Measurements from ENCODE around the gene MZF1.
"Not testable (repeated sequence)": the region's sequence is repeated elsewhere in the genome, so short reads cannot be mapped to it uniquely, and the experiment has no call there.

Gene MZF1

DNA sequence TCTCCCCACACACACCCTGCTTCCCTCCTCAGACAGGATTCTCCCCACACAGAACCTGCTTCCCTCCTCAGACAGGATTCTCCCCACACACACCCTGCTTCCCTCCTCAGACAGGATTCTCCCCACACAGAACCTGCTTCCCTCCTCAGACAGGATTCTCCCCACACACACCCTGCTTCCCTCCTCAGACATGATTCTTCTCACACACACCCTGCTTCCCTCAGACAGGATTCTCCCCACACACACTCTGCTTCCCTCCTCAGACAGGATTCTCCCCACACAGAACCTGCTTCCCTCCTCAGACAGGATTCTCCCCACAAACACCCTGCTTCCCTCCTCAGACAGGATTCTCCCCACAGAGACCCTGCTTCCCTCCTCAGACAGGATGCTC is 34.0 kb downstream of the MZF1 start:
- DNase-seq (ENCODE audit: low read depth), result not testable (repeated sequence)

DNA sequence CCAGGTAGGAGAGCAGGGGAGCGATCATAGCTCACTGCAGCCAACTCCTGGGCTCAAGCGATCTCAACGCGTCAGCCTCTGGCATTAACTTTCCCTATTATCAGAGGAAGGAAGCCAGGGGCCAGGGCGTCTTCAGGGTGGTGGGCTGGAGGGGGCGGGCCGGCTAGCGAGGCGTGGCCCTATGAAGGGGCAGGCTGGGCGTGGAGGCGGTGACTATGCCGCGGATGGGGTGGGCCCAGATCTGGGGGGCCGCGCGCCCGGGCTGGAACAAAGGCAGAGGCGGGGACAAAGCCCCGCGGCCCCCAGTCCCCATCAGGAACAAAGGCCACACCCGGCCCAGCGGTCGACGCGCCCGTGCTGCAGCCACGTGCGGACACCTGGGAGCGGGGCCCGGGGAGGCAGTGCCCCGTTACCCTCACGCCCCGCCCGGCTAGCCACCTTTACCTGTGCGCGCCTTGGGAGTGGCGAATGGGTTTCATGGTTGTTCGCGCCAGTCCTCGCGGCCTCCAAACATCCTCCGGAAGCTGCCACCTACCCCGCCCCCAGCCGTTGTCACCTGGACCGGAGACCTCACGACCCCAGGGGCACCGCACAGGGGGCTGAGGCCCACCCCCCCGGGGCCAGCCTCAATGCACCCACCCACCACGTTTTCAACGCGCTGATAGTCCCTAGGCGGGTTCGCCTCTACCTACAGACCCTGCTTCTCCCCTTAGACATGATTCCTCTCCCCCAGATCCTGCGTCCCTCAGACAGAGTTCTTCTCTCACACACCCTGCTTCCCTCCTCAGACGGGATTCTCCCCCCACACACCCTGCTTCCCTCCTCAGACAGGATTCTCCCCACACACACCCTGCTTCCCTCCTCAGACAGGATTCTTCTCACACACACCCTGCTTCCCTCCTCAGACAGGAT is 34.6 kb downstream of the MZF1 start:
- DNase-seq (ENCODE audit: low read depth), result no peak

DNA sequence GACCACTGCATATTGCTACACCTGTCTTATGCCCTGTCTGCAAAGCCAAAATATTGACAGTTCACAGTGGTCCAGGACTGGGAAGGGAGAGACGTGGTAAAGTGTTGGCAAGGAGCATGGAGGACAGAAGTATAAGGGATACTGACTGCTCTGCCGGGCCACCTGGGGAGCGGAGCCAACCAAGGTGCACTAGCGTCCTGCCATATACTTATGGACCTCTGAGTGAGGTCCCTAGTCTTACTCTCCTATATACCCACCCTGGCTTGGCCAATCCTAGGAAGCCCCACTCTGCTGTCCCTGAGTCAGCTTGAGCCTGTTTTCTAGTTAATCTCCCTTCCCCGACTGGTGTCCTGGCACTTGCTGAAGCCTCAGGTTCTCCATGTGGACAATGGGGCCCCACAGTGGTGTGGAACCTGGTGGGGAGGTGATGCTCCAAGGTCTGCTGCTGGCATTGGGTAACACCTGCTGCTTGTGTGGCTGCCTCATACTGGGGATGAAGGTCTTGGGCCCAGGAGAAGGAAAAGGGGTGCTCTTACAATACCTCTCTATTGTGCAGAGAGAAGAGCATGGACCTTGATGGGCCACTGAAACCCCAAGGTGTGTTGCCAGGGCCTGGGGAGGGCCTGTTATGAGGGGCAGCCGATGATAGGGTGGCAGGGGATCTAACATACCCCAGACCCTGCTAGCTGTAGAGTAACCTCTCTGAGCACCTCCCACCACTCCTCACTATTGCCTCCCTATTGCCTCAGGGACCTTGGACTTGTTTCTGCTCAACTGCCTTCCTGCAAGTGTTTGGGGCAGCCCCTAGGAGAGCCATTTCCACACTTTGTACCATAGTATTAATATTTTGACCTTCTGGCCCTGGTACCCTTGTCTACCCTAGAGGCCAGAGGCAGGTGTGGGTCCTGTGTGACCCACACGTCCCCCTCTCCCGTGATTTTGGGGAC is 36.0 kb downstream of the MZF1 start:
- no peak for DNase-seq (ENCODE audit: low read depth)

DNA sequence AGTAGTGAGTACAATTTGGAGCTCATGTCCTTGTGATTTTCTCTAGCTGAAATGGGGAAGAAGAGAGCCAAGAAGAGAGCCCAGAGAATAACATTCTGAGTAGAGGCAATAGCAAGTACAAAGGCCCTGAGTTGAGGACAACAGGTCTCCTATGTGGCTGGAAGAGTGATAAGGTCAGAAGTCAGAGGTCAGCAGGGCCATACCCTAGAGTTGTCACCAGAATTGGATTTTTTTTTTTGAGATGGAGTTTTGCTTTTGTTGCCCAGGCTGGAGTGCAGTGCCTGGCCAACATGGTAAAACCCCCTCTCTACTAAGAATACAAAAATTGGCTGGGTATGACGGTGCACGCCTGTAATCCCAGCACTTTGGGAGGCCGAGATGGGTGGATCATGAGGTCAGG is 37.3 kb downstream of the MZF1 start:
- DNase-seq (ENCODE audit: low read depth), result no peak

DNA sequence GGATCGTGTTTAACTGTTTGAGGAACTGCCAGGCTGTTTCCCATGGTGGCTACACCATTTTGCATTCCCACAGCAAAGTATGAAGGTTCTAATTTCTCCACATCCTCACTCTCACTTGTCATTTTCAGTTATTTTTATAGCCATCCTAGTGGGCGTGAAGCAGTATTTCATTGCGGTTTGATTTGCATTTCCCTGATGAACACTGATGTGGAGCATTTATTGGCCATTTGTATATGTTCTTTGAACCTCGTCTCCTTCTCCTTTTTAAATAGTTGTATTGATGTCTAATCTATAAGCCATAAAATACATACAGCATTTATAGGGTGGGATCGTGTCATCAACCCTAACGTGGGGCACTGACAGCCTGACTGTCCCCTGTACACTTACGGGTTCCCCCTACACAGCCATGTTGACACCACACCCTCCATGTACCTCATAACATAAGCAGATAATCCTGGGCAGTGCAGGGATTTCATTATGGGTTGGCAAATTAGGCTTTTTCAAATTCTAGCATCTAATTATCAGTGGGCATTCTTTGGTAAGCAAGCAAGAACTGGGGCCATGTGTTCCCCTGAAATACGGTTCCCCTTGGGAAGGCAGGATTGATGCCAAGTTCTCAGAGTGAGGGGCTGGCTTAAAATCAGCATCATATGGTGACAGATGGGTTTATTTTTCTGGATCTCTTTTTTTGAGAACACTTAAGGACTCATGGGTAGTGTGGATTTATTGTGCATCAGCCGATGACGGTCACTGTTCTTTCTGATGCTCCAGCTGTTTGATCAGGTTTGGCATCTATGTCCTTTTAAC is 41.9 kb downstream of the MZF1 start:
- no peak for DNase-seq (ENCODE audit: low read depth)

DNA sequence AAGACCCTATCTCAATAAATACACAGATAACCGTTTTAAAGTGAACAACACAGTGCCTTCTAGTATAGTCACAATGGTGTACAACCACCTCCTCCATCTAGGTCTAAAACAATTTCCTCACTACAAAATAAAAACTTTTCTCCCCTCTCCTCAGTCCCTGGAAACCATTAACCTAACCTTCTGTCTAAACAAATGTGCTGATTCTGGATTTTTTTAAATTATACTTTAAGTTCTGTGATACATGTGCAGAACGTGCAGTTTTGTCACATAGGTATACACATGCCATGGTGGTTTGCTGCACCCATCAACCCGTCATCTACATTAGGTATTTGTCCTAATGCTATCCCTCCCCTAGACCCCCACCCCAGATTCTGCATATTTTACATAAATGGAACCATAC is 43.7 kb downstream of the MZF1 start:
- DNase-seq (ENCODE audit: low read depth), result no peak

DNA sequence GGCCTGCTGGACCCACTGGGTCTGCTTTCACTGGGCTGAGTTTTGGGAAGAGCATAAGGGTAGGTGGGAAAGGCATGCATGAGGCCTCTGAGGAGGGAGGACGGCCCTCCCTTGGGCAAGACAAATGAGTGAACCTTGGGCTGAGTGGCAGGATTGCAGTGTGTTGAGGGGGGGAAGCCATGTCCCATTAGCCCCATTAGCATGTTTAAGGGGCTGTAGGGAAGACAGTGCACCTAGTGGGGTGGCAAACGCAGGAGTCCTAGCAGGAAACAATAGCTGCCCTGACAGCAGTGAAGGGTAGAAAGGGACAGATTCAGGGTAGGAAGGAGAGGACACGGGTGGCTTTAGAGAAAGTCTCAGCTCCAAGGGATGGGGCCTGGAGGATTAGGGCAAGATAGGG is 50.4 kb downstream of the MZF1 start:
- DNase-seq (ENCODE audit: low read depth), result no peak

DNA sequence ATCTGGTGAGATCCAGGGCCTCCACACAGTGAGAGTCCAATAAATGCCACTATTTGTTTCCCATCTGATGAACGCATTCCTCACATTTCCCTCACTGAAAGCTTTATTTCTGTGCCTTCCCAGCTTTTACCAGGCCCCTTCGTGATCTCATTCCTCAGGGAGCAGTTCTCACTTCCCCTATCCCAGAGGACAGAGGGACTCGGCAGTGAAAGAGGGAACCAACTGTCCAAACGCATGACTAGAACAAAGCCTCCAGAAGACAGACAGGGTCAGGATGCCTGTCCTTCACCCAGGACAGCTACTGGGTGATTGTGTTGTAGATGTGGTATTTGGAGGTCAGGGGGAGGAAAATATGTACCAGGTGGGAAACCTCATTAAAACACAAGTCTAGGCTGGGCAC is 51.5 kb downstream of the MZF1 start:
- DNase-seq (ENCODE audit: low read depth), result no peak

DNA sequence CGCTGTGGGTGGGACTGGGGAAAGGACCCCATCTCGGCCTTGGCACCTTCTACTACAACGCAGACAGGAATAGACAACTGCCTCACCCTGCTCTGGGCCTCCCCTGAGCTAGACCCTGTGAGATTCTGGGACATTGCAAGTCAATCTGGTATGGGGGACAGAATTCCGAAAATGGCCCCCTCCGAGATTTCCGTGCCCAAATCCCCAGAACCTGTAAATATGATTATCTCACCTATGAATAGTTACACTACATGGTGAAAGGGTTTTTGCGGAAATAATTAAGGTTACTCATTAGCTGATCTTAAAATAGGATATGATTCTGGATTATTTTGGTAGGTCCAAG is 52.9 kb downstream of the MZF1 start:
- DNase-seq (ENCODE audit: low read depth), result no peak

DNA sequence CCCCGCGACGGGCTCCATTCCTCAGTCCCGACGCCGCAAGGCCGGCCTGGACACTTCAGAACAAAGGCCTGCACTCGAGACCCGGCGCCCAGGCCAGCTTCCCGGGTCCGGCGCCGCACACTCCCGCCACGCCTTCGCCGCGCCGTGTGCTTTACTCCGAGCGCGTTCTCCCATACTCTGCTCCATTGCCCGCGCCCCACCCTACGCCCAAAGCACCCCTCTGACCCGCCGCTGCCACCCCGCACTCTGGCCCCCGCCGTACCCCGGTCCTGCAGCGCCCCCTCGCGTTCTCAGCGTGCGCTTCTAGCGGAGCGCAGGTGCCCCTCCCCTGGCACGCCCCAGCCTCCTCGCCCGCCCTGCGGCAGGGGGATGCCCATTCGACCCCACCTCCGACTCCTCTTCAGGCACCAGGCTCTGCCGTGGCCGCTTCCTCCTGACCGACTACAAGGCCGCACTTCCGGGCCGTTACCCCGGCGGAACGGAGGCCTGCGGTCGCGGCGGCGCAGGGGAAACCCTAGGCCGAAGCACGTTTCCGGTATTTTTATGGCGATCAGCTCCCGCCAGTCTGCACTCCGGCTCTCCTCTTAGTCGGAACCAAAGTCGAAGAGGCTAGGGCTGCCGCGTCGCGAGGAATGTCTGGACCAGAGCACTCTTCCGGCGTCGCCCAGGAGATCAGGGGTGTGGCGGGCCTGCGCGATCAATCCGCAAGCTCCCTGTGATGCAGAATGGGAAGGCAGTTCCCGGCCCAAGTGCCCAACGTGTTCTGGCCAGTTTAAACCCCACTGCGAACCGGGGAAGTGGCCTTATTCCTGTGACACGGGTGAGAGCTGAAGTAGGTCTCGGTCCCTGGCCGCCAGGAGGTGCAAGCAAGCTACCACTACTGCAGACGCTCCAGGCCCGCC is 53.5 kb downstream of the MZF1 start, which contains the start of gene ZBTB45:
Gene ZBTB45 (minus strand): TSS at position 456 of the 902 bp plus-strand sequence. CDS start 2,137 bp downstream, outside the sequence.
- peak; percentile 86 for DNase-seq (ENCODE audit: low read depth)

DNA sequence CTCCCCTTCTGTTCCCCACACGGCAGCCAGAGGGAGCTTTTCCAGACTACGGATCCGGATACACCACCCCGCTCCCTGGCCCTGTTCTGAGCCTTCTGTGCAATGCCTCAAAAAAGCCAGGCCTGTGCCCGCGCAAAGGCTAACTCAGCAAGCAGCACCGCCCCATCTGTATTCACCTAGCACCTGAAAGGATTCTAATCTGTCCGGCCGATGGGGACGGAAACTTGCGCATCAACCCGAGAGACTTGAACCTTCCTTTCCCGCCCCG is 54.1 kb downstream of the MZF1 start:
- peak; percentile 42 for DNase-seq (ENCODE audit: low read depth)

DNA sequence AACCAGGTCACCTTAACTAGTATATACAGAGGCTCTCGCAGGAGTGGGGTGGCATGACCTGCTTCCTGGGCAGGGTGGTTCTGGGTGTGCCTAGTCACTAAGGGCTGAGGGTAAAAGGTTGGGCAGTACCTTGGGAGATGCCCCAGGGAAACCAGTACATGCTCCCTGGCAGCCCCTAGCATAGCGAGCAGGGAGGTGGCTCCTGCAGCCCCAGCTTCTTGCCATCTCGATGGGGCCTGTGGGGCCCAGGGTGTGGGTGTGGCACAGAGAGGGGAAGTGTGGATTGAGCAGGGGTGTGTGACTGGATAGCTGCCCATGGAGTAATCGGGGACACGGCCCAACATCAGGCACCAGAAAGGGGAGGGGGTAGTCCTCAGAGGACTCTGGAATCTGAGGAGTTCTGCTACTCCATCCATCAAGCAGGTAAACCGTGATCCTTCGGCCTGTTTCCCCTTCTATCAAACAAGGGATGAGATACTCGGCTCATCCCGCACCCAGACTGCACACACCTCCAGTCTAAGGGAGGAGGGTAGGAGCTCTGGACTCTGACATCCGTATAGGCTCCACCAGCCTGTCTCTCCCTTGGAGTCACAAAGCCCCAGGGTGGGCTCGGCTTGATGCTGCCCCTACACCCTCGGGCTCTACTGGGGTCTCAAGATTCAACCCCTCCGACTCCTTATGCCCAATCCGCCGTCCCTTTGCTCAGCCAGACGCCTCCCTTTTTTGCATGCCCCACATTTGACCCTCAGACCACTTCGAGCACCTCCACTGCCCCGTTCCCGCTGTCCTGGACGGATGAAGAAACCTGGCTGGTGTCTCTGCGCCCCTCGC is 54.7 kb downstream of the MZF1 start:
- DNase-seq (ENCODE audit: low read depth), result no peak

DNA sequence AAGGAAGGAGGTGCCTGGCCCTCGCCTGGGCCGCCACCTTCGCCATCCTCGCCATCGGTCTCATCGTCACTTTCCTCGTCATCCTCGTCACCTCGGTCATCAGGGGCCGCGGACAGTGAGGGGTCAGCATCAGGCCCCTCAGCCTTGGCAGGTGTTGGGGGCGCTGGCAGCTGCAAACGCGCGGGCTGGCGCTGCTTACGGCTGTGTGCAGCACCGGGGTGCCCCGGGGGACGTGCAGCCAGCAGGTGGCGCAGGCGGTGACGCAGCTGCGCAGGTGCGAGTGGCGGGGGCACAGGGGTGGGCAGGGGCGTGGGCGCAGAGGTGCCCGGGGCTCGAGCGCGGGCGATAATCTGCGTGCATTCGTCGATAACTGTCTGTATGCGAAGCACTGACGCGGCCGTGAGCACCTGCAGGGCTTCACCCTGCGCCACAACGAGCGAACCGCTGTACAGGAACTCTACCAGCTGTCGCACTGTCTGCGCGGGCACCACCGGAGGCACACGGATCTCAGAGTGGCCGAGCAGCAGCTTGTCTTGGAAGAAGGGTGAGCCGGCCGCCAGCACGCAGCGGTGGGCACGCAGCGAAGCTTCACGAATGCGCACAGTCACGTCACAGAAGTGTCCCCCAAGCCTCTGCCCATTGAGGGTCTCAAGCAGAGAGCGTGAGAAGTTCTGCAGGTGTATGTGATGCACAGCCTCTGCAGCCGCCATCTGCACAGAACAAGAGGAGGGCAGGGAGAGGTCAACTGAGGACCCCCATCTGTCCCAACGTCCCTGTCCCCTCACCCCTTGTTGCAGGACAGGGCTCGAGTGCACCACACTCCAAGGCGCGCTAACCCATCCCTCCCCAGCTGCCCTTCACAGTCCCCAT is 55.9 kb downstream of the MZF1 start:
- no peak for DNase-seq (ENCODE audit: low read depth)

DNA sequence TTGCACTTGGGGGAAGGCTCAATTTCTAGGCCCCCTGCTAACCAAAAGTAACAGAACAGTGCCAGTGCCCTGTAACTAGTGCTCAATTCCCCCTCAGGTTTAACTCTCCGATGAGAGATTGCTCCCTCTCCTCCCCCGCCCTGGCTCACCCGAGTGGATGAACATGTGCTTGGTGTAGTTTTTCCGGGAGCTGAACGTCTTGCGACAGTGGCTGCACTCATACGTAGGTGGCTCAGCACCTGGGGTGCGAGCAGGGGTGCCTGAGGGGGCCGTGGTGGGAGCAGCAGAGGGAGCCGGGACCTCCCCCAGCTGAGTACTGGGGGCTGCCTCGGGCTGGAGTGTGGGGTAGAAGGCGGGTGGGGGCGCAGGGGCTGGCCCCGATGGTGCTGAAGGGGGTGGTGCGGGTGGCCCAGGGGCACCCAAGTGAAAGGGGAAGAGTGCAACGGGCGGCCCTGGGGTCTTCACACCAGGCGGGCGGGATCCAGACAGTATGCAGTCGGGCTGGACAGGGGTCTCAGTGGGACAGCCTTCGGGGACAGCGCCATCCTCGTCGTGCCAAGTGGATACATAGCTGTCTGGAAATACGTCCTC is 56.8 kb downstream of the MZF1 start:
- no peak for DNase-seq (ENCODE audit: low read depth)

DNA sequence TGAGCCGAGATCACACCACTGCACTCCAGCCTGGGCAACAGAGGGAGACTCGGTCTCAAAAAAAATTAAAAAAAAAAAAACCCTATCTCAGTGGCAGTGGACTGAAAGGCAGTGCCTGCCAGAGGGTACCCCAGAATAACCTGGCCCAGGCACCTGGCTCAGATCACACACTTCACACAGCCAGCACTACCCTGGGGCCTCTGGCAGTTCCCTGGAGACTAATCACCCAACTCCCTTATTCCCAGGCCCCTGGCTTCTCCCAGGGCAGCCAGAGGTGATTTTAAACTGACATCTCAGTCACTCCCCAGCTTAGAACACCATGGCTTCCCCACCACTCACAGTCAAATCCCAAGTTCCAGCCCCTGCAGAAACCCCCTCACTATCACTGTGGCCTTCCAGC is 57.9 kb downstream of the MZF1 start:
- no peak for DNase-seq (ENCODE audit: low read depth)

DNA sequence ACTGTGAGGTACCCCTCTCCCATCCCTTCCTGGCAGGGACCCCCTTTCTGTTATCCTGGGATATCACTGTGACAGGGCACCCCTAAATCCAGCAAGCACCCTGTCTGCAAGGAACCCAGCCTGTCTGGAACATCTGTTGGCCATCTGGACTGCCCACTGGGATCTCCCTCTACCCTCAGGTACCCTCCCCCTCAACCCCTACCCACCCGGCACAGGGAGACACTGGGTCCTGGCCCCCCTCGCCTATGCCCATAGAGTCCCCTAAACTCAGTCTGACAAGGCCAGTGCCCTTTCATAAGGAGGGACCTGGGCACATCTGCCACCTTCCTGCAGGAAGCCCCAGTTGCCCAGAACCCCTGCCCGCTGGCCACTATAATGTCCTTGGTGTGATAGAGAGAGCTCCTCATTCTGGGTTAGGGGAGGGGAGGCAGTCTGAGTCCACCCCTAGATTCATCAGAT is 58.5 kb downstream of the MZF1 start:
- DNase-seq (ENCODE audit: low read depth), result no peak

DNA sequence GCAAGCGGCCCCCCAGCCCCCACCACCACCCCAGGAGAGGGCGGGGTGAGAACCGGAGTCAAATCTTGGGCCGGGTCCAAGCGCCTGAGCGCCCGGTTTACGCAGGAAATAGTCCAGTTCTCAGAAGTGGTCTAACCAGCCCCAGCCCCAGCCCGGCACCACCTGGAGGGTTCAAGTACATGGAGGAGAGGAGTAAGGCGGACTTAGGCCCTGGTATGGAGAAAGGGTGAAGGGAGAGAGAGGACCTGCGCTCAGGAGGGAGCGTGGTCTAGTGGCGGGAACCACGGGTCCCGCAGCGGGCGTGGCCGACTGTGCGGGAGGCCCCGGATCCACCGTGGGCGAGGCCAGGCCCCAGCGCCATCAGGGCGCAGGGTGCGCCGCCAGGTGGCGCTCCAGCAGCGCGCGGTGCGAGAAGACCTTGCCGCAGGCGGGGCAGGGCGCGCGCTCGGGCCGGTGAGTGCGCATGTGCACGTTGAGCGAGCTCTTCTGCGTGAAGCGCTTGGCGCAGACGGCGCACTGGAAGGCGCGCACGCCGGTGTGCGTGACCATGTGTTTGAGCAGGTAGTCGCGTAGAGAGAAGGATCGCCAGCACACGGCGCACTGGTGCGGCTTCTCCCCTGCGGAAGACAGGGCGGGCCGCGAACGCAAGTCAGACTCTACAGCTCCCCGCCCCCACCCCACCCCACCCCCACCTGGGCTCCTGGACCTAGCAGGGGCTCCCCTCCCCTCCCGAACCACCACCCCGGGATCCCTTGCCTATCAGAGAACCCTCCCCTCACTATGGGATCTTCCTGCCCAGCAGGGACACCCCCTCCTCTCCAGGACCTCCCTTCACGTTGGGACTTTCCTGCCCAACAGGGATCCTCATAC is 59.2 kb downstream of the MZF1 start:
- DNase-seq (ENCODE audit: low read depth), result peak; percentile 93

DNA sequence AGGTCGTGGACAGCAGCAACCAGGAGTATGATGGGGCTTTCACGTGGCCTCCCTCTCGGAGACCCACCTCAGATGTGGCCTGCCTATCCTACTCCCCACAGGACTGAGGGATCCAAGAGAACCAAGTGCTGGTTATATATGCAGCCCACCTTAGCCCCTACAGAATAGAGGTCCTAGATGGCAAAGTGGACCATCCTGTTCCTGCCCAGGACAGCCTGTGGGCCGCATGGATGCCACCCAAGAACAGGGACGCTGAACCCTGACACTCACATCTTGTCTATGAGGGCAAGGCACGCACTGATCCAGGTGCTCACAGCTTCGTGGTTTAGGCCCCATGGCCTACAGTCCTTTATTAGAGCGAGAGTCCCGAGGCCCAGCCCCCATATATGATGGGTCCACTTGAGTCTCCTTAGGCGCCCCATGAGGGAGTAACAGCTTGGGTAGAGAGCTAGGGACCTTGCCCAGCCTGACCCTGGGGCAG is 59.9 kb downstream of the MZF1 start:
- DNase-seq (ENCODE audit: low read depth), result no peak
